GM18873 (cell line): ENCODE data around the gene MAPK7.
A peak's percentile ranks its signal among the peaks of the same experiment; 100 is the strongest.

Experiments used
- ATAC-seq: cut with Tn5 transposase; IDR thresholded peaks from one replicate; pipeline ENCODE4 v1.9.1; 2021; ENCODE audit warnings: mild to moderate bottlenecking, moderate library complexity, moderate number of reproducible peaks; ENCODE audit not compliant: unreplicated experiment, low FRiP score

MAPK7 gene

DNA sequence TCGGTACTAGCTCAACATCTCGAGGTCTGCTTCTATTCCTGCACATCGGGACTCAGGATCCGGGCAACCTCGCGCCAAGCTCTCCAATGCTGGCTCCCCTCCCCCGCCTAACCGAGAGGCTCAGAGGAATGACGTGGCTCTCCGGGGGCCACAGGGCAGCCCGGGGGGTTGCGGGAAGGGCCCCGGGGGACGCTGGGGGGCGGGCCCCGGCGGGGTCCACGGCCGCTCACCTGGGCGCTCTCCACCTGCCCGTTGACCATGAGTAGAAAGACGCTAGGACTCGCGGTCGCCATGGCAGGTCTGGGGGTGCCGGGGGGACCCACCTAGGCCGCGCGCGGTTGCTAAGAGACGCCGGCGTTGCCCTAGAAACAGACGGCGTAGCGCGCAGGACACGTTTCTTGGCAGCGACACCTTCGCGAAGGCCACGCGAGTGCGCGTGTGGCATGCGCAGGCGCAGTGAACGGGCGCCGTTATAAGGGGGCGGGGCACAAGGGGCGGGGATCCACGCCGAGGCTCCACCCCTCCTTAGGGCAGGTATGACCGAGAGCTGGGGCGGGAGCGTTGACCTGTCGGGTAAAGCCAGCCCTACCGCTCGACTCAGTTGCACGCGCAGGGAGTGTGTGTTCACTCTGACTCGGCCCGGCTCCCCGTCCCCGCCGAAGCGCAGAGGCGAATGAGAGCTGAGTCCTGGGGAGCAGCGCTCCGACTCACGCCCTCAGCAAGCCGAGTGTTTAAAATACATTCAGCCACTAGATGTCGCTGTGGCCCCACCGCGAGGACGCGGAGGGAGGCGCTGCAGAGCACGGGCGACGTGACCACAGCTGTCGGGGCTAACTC, 15.8 kb upstream of the MAPK7 start, which contains the start of gene B9D1:
Gene B9D1, minus strand, starts transcription at position 447 of the 837 bp plus-strand sequence. Its CDS starts 154 bp downstream, at position 293.
- peak; percentile 77 for ATAC-seq

DNA sequence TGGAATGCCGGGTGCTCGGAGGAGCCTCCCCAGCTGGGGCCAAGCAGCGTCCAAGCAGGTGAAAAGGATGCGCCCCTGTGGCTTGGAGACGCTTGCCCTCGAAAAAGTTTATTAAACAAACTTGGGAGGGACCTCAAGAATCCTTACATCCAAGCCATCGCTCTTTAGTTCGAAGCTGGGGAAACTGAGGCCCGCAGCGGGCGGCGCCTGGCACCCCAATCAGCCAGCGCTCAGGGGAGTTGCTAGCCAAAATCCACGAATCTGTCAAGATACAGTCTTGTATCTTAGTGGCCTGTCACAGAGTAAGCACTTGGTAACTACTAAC, 15.2 kb upstream of the MAPK7 start:
- no peak for ATAC-seq

DNA sequence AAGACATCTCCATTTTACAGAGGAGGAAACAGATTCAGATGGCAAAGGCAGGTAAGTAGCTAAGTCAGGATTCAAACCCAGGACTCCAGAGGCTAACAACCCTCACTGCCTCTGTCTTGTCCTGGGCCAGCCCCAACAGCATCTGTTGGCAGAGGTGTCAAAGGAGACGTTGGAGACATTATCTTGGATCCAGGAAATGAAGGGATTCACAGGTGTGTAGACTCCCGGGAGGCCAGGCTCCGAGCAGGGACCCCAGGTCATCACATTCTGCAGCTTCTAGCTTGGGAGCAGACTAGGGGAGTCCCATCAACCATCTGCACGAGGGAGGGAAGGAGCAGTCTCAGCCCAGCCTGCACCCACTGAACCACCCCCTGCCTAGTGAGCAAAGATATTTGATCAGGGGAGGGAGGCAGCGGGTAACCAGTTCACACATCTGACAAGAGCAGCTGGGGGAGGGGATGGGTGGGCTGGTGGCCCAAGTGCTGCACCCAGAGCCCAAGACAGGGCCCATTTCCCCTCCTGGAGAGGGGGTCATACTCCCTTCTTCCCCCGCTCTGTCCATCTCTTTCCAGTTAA, 14.8 kb upstream of the MAPK7 start:
- no peak for ATAC-seq

DNA sequence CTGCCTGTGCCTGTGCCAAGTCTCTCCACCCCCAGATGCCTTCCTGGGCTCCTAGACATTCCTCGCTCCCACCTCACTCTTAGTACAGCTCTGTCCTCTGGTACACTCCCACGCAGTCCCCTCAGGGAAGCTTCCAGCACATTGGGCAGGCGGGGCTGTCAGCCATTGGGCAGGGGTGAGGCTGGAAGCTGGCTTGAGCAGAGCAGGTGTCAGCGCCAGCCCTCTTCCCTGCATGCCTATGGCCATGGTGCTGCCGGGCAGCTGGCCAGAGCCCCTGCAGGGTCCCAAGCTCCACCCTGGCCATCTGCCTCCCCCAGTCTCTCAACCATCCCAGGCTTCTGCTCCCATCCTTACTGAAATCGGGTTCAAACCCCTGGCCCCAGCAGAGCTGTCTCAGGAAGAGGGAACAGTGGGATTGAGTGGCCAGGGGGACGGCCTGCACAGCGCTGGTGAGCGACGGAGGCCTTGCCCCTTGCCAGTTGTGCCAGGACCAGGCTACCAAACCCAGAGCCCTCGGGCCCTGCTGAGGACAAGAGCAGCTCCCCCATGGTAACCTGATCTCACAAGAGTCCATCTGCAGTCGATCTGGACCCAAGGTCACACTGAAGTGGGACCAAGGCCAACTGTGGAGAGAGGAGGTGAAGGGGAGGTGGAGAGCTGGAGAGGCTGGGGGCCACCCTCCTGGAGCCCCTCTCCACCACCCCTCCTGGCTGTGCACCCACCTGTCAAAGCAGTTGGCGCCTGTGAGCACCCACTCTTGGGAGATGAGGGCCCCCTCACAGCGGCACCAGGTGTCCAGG, 13.4 kb upstream of the MAPK7 start:
- ATAC-seq, result no peak

DNA sequence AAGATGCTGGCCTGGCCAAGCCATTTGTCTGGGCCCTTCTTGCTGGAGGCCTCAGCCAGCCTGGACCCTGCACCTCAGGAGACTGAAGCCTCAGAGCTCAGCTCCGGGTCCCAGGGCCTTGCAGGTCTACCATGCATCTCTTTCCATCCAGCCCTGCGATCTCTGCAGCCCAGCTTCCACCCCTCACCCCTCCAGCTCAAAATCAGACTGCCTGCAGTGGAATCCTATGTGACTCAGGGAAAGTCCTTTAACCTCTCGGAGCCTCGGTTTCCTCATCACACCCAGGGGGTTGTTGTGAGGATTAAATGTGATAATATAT, 12.8 kb upstream of the MAPK7 start:
- ATAC-seq, result no peak

DNA sequence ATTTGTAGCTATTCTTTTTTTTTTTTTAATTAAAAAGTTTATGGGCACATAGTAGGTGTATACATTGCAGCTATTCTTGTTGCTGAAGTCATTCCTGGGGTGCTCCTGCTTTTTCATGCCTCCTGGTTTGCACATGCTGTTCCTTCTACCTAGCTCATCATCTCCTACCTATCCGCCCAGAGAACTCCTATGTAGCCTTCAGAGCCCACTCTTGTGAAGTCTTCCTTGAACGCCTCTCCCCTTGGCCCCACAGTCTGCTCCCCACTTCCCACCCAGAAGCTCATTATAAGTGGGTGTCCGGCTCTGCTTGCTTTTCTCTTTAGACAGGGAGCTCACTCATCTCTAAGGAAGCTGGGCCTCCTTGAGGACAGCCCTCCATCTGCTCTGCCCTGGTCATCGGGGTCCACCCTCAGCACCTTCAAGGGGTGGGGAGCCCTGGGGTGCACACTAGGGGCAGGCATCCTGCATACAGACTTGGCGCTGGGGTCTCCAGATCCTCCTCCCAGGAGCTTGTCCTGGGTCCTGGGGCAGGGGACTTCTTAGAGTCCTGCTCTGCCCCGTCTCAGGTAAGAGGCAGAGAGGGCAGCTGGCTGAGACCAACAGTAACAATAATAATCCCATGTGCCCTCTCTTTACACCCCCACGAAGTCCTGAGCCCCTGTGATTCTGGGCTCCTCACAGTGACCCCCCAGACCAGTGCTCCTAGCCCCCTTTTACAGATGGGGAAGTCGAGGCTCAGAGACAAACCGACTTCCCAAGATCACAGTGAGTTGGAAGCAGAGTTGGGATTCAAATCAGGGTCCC, 12.3 kb upstream of the MAPK7 start:
- ATAC-seq, result no peak

DNA sequence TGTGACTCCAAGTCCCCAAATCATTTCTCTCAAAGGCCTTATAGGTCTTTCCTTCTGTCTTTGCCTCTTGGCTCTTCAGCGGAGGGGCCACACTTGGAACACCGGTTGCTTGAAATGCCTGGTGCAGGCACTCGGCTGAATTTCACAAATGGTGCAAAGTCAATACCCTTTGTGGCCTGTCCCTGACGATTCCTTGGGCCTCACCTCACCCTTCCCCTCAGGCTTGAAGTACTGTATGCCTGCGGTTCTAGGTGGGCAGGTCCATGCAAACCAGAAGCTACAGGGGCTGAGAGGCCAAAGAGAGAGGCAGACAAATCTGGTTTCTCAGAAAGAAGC, 11.7 kb upstream of the MAPK7 start:
- ATAC-seq, result no peak

DNA sequence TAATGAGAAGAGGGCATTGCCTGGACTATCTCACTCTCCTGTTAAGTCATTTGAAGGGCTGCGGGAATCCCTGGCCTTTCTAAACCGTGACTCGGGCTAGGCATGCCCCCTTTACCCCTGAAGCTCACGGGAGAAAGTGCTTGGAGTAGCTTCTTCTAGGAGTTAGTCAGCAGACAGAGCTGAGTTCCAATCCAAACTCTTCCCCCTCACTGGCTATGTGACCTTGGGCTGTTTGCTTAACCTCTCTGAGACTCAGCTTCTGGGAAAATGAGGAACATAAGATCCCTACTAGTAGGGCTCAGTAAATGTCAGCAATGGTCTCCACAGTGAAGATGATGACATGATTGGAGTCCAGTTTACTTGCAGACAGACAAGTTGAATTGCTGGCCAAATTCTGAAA, 10.1 kb upstream of the MAPK7 start:
- ATAC-seq, result no peak

DNA sequence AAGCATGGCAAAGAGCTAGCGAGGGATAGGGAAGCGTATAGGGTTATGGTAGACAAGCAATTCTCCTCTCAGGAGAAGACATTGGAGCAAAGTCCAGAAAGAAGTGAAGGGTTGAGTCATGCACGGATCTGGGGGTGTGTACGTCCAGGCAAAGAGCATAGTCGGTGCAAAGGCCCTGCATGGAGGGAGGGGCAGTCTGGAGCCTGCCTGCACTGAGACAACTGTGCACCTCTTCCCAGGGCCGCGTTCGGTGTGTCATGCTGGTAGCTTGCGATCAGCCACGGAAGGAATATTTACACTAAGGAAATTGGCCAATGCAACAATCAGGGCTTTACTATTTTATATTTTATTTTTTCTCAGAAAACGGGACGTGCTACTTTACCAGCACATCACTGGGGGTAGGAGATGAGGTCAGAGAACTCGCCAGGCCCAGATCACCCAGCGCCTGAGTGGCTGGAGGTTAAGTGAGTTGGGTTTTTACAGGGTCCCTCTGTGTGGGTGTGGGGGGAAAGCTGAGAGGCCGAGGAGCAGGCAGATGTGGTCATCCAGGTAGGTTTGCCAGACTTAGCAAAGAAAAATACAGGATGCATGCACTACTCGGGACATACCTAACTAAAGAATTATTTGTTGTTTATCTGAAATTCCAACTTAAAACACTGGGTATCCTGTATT, 9.1 kb upstream of the MAPK7 start:
- ATAC-seq, result no peak

DNA sequence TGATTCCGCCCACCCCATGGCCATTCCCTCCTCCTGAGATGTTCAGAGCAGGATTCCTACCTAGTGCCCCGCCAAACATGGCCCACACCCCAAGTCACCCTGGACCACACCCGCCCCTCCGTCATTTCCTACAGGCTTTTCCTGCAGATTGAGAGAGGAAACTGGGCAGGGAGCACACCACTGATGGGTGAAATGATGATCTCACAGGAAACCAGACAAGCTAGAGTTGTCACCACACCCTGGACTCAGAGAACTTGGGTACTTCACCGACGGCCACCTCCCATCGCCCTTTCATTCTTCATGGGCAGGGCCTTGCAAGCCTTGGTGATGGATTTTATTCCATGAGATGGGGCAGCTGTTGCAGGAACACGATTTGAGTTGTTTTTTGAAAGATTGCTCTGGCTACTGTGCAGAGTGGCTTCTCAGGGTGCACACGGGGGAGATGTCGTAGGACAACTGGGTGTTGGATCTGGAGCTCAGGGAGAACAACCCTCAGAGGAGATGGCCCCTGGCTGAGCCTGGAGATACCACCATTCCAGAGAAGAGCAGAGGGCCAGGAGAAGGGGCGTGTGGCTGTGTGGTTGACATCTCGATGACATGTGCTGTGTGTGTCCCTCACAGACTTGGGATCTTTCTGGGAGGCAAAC, 8.3 kb upstream of the MAPK7 start:
- ATAC-seq, result no peak

DNA sequence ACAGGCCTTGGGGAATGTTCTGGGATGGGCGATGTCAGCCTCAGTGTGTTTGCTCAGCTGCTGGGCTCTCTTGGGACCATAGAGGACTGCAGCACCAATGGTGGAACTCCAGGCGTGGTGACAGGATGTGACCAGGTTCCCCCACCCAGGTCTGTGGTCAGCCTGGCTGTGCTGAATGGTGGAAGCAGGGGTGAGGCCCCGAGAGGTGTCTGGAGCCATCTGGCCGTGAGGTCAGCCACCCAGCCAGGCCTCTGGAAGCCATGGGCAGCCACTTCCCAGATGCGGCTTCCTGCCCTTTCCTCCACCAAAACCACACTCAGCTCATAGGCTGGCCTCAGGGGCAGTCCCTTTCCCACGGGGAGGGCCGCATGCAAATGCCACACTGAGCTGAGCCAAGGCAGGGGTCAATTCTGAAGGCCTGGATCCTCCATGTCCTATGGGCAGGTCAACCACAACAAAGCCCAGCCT, 7.8 kb upstream of the MAPK7 start:
- peak; percentile 58 for ATAC-seq

DNA sequence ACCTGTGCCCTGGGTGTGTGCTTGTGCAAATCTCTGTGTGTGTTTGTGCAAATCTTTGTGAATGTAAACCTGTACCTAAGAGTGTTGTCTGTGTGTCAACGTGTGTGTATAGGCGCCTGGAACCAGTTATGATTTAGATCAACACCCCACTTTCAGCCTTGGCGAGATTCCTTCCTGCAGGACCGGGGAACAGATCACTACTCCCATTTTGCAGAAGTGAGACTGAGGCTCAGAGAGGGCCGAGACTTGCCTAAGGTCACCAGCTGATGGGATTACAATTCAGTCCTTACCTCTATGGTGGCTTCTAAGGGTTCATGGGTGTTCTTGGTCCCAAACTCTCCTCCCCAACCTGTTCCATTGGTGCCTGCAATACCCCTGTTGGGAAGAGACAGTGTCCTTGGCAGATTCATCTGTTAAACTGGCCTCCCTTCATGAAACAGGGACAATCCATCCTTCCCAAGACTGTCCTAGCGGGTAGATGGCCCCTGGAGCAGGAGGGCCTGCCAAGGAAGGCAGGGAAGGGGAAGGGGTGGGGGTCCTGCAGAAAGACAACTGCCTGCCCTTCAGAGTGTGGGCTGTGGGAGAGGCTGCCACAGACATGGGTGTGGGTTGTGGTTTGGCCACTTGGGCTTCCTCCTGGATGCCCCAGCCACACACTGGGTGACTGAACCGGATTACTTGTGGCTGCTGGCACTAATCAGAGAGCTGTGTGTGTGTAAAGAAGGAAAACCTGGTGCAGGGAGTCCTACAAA, 6.9 kb upstream of the MAPK7 start:
- ATAC-seq, result no peak

DNA sequence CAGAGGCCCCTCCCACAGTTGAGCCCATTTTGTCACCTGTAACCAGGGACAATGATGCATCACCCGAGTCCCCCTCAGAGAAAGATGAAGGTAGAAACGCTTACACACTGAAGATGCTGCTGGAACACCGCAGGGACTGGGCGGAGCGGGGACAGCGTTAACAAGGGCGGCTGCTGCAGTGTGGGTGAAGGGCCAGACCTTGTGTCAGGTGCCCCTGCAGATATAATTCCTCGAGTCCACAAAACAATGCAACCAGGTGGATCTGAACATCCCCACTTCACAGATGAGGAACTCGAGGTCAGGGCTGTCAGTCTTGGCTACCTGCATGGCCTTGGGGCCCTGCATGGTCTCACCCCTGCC, 6.3 kb upstream of the MAPK7 start:
- no peak for ATAC-seq

DNA sequence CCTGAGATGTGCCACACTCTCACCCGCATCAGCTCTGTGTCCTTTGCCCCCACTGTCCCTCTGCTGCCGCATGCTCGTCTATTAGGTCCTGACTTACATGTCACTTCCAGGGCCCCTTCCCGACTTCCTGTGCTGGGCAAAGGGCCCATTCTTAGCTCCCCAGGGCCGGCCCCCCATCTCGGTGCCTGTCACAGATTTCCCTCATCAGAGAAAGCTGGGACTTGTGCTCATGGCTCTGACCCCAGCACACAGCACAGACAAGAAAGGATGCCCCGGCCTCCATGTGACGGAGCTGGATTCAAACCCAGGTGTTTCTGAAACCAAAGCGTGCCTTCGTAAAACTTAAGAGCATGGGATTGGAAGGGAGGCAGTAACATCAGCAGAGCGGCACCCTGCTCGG, 5.9 kb upstream of the MAPK7 start:
- no peak for ATAC-seq

DNA sequence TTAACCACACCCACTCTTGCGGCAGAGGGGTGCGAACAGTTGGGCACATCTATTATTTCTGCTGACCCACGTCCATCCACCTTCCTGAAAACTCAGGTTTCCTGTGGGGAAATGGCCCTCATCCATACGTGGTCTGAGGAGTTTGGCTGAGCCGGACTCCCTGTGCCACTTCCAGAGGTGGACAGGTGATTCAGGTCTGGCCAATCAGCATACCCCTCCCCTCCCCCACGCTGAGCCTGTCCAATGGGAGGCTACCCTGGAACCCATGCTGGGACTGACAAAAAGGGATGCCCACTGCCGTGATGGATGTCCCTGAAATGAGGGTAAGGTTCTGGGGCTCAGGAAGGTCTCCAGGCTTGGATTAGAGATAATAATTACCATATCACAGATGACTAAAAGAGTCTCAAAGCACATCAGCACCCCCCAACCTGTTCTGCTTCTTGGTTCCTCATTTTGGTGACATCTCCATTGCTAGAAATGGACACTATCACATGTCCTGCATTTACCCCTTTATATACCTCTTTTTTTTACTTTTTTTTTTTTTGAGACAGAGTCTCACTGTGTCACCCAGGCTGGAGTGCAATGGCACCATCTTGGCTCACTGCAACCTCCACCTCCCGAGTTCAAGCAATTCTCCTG, 5.3 kb upstream of the MAPK7 start:
- no peak for ATAC-seq

DNA sequence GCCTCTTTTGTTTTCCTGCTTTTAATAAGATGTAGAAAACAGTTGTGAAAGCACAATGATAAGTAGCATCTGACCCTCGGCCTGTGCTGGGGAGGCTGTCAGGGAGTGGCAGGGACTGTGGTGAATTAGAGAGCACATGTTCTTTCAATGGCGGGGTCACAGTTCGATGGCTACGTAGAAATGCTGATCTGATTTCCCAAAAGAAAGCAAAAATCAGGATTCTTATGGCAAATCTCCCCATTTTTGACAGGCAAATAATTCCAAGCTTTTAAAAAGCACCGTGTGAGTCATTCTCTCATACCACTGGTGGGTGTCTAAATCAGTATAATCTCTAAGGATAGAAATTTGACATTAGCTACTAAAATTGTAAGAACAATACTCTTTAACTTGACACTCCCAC, 4.2 kb upstream of the MAPK7 start:
- ATAC-seq, result no peak

DNA sequence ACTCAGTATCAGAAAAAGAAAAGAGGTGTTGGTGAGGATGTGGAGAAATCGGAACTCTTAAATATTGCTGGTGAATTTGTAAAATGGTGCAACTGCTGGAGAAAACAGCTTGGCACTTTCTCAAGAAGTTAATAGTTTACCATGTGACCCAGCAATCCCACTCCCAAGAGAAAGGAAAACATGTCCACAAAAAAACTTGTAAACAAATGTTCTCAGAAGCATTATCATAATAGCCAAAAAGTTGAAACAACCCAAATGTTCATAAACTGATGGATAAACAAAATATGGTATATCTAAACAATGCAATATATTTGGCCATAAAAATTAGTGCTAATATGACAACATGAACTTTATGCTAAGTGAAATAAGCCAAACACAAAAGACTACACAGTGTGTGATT, 2.6 kb upstream of the MAPK7 start:
- no peak for ATAC-seq

DNA sequence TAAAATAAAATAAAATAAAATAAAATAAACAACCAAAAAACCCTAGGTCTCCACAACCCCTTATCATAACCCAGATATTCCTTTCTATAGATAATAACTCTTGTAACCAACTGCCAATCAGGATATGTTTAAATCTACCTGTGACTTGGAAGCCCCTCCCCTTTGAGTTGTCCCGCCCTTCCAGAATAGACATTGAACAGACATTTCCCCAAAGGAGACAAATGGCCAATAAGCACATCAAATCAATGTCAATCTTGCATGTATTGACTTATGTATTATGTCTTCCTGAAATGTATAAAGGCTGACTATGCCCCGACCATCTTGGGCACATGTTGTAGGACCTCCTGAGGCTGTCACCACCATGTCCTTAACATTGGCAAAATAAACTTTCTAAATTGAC, 1.5 kb upstream of the MAPK7 start:
- no peak for ATAC-seq
